GM19239 (cell line): ENCODE data around the gene ADGRV1.
"Not testable (repeated sequence)": the region's sequence is repeated elsewhere in the genome, so short reads cannot be mapped to it uniquely, and the experiment has no call there.

ENCODE experiments used
- DNase-seq: peaks from one replicate; pipeline ENCODE4 v3.0.0; 2011; ENCODE audit warnings: low spot score; ENCODE audit not compliant: insufficient read length
- FAIRE-seq: peaks from 2 replicates; lab custom pipeline; 2011; peaks lifted over from hg19 to GRCh38; lab: Jason Lieb, UNC

Gene ADGRV1

DNA sequence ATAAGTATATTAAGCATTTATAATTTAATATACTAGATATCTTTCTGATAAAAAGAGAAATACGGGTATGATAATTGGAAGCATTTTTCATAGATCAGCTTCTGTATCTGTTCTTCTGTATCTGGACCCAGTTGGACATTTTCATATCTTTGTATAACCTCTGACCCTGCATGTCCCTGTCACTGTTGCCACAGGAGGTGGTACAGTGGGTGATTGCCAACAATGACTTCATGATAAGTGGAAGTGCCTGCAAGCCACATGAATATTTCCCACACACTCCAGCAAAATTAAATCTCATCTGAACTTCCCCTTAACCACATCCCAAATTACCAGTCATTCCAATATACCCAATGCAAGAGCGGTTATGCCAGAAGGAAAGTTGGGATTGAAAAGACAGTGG lies 448.1 kb downstream of the ADGRV1 start:
- FAIRE-seq (no peak), DNase-seq (no peak)

DNA sequence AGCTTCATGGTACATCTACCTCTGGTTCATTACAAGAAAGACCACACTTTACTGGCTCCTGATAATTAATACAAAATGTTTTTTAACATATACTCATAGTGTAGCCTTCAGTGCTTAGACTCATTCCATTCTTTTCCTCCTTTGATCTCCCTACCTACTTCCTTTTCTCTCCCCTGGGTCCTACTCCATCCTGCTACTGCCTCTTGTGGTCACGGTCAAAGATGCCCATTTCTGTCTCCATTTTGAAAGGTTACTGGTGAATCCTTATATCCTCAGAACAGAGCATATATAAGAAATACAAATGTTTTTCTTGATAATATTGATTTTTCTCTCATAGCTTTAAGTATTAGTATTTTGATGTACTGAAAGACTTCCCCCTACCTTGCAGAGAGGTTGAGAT lies 448.7 kb downstream of the ADGRV1 start:
- DNase-seq: no peak

DNA sequence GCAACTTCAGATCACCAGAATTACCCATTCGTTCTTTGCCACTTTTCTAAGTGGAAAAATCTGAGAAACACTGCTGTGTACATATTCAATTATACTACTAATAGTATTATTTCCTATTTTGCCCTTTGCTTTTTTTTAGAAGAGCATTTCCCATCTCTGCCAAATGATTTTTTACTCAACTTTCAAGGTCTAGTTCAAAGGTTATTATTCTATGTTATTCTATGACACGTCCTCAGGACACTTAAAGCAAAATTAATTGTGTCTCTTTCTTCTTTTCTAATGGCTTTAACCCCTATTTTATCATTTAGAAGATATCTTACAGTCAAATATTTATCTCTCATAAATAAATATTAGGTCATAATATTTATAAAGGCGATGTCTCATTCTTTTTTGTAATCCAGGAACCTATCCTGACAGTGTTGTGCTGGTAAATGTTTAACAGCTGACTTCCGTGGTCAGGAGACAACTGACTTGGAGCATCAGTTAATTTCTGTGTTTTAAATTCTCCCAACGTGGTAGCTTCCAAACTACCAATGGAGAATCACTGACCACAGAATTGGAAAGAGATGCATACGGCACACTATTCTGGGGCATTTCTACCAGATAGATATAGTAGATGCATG lies 449.3 kb downstream of the ADGRV1 start:
- no peak for DNase-seq
- FAIRE-seq: no peak

More for the DNA sequence above, 448.7 kb downstream of the ADGRV1 start:
- FAIRE-seq: no peak

DNA sequence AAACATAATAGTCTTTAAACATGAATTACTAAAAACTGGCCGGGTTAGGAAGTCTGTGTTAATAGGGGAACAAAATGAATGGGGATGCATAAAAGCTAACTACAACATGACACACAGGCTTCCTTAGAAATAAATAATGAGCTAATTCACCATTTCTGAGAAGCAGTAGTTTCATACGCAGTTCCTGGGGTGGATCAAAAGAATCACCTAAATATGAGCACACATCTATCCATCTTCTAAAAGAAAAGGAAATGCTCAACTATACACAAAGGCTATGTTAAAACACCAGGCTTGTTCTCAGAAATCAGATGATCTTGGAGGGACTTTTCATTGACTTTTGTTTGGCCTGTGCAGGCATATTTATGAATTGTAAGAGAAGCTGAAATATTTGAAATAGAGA lies 451.5 kb downstream of the ADGRV1 start:
- FAIRE-seq (no peak), DNase-seq (no peak)

DNA sequence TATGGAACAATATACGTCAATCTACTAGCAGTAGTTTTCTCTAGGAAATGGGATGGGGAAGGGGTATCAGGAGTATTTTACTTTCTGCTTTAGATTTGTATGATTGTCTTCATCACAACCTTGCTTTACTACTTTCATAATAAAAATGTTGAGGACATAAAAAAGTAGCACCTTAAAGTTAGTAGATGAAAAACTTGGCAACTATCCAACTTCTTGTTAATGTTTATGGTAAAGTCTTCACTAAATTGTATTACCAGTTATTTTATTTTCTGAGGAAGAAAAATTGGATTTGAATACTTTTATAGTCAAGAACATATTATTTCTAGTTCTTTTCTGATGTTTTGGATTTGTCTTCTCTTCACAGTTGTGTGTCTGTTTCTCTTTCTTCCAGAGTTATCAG lies 452.4 kb downstream of the ADGRV1 start:
- FAIRE-seq: no peak
- DNase-seq: no peak

DNA sequence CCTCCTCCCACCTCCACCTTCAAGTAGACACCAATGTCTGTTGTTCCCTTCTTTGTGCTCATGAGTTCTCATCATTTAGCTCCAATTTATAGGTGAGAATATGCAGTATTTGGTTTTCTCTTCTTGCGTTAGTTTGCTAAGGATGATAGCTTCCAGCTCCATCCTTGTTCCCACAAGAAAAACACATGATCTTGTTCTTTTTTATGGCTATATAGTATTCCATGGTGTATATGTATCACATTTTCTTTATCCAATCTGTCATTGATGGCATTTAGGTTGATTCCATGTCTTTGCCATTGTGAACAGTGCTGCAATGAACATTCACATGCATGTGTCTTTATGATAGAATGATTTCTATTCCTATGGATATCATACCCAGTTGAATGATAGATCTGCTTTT lies 454.3 kb downstream of the ADGRV1 start:
- FAIRE-seq: not testable (repeated sequence)

DNA sequence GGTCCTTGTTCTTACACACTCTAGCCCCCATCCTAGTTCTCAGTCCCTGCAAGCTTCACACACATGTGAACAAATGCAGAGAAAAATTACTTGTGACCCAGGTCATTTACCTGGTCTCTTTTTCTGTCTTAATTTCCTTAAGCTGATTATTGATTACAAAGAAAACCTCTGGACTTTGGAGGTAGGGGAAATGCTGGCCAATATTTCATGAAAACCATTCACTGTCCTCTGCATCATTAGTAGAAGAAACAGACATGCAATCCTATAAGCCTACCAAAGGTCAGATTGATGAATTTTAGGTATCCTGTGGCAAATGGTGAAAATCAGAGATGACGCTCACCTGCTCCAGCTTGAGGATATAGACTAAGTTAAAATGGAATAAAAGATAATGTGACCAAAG lies 457.7 kb downstream of the ADGRV1 start:
- DNase-seq: no peak
- no peak for FAIRE-seq

More for the DNA sequence above, 454.3 kb downstream of the ADGRV1 start:
- not testable (repeated sequence) for DNase-seq

DNA sequence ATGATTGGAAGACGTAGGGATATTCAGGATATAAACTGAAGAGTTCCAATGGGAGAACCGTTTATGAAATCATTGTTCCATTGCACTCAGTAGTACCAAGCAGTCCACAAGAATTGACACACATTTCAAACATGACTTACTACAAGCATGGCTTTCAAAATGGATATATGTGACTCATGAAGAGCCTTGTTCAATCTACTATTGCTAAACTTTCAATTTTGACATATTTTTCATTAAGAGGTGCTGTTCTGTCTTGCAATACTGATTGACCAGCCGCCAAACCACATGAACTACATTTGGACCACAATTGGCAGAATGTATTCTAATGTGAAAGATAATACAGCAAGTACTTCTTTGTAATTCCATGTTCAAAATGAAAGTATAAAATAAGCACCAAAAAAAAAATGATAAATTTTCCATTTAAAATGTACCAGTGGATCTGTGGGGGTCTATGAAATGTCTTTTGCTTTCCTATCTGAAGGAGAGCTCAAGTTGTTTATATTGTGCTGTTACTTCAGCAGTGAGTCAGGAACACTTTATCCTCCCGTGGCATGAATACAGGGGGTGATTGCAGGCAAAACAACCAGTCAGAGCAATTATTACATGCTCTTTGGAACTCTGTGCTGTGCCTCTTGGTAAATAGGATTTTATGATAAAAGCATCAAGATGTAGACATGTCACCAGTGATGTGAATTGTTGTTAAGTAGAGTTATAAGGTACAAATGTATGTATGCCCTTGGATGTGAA lies 458.5 kb downstream of the ADGRV1 start:
- no peak for FAIRE-seq

DNA sequence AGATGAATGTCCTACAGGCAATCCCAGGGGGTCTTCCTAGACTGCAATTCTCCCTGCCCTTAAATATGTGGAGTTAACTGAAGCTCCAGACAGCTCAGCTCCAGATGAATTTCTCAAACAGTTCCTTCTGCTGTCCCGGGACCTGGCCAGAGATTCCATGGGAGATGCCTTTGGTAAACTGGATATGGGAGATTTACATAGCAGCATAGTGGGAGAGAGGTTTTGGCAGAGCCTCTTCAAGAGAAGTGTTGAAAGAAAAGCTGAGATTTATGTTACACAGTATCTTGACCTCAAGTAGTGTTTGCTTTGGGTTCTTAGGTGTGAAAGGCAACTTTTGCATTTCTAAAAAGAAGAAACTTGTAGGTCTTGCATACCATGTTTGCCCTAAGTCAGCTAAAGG lies 459.6 kb downstream of the ADGRV1 start:
- DNase-seq: no peak
- FAIRE-seq: no peak

More for the DNA sequence above, 458.5 kb downstream of the ADGRV1 start:
- no peak for DNase-seq

DNA sequence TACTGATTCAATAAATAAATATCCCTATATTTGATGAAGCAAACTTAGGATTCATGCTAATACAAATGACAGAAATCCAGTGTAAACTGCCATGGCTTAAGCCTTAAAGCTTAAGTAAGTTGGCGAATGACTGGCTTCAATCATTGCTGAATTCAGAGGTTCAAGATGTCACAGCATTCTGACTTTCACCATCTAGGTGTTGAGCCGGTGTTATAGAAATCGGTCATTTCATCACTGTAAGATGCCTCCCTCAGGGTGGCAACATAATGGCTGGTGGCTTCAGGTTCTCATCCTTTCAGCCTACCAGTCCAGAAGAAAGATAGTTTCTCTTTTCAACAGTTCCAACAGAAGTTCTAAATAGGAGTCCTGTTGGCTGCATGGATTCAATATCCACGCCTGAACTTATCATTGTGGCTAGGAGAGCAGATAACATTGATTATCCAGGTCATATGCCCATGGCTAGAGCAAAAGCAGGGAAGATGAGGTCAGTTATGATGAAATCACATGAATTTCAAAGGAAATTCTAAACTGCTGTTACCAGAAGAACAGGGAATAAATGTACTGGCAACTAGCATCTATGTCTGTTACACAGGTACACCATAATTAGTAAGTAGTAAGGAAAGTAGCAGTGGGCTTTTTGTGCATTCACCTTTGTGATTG lies 460.2 kb downstream of the ADGRV1 start:
- DNase-seq (no peak), FAIRE-seq (no peak)

DNA sequence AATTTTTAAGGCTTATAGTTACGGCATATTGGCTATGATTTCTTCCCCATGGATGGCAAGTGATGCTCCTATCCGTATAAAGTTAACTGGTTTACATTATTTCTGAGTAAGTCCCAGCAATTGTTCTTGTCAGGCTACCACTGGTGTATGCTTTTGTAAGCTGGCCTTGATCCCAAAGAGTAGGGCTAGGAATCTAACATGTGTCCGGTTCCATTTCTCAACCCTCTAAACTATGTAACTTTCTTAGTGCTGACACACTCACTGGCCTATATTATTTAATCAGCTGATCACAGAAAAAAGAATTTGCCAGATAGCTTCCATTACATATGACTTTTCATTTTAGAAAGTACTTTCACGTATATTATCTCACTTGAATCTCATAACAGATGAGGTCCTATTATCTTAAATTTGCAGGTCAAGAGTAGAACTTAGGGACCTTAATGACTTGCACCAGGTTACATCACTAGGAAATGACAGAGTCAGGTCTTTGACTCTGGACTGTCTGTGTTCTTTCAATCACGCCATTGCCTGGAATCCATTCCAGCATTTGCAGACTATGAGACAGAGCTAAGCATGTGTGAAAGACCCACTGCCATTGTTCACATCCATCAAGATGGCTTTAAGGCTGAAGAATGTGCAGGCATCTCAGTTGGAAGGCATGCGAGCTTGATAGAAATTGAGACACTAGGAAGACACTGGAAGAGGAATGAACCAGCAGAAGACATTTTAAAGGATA lies 461.6 kb downstream of the ADGRV1 start:
- no peak for DNase-seq
- FAIRE-seq: no peak

DNA sequence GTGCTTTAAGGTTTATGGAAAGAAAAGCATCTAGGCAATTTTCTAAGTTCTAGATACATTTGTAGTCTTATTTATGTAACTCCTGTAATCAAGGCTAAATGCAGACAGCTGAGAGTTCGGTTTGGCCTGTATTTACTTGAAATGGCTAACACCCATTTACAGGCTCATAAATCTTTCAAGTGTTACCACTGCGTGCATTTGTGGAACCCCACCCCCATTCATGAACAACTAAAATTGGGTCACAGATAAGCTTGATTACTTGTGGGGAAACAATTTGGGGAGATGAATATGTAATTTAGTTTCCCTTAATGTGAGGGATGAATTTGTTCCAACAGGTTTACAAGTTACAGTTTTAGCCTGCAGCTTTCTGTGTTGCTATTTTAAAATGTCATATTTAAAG lies 463.9 kb downstream of the ADGRV1 start:
- DNase-seq (no peak), FAIRE-seq (no peak)

DNA sequence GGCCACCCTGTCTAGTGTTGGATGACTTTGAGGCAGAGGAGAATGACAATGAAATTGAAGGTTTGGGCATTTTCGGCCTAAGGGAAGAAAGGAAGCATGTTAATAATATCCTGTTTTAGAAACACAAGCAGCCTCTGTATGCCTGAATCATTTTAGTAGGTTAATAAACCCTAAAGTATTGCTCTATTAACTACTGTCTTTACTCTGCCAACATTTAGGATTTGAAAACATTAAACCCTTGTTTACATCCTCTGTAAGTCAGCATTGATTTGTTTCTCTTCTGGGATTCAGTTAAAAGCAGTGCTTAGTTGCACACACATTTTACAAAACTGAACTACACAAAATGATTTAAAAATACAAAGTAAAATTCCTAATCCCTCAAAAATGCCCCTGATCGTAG lies 465.6 kb downstream of the ADGRV1 start:
- DNase-seq (no peak), FAIRE-seq (no peak)

DNA sequence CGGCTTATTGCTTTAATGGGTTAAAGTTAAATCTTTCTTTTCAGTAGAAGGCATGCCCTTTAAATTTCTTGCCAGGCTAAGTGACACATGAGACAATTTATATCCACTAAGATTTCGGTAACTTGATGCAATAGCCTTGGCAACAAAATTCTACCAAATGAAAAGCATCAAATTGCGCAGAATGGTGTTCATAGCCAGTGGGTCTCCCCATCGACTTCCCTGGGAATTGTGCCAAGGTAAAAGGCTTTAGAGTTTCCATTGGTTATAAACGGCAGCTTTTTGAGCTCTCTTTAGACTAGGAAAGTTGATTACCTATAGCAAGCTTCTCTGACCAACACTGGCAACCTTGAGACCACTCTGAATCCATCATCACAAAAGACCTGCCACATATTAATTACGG lies 466.1 kb downstream of the ADGRV1 start:
- DNase-seq: no peak
- FAIRE-seq: no peak

DNA sequence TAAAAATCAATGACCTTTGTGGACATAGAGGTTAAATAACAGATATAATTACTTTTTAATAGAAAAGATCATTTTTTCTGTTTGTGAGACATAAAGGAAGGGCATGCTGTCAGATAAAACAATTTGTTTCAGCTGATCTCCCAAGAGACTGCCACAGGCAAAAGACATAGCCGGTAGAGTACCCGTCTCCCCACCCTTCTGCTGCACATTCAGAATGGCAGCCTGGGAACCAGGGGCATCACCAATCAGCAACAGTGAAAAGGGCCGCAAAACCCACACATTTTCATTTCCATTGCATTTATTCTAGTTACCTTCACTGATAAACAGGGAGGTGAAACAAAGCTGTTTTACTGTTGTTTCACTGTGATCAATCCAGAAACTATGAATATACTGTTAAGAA lies 466.9 kb downstream of the ADGRV1 start:
- DNase-seq (no peak), FAIRE-seq (no peak)

DNA sequence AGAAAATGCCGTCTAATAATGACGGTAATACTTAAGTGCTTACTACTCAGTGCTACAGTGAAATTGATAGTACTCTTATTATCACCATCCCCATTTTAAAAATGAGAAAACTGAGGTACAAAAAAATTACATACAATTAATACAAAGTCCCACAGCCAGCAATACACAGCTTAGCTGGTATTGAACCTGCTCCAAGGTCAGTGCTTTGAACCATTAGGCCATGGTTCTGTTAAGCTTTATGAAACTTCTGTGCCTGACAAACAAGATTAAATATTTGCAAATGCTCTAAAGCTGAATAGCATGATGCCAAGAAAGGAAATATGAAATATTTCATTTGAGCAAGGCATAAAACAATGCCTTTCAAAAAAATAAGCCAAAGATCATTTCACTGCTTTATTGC lies 467.4 kb downstream of the ADGRV1 start:
- FAIRE-seq: no peak

DNA sequence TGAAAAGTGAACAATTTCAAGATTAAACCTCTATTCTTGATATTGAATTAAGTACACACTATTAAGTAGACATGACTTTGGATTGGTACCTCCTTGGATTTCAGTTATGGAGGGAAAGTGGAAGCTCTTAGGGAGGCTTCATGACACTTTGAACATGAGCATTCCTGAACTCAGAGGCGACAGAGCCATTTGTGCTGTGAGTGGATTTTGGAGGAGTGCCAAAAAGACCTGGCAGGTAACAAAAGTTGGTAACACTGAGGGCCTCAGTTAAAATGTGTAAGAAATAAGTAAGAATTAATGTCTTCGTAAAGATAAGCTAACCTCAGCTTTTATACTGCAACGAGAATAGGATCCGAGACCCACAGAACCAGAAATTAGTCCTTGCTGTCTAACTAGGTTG lies 467.9 kb downstream of the ADGRV1 start:
- no peak for FAIRE-seq
- DNase-seq: no peak

More for the DNA sequence above, 467.4 kb downstream of the ADGRV1 start:
- DNase-seq: no peak

DNA sequence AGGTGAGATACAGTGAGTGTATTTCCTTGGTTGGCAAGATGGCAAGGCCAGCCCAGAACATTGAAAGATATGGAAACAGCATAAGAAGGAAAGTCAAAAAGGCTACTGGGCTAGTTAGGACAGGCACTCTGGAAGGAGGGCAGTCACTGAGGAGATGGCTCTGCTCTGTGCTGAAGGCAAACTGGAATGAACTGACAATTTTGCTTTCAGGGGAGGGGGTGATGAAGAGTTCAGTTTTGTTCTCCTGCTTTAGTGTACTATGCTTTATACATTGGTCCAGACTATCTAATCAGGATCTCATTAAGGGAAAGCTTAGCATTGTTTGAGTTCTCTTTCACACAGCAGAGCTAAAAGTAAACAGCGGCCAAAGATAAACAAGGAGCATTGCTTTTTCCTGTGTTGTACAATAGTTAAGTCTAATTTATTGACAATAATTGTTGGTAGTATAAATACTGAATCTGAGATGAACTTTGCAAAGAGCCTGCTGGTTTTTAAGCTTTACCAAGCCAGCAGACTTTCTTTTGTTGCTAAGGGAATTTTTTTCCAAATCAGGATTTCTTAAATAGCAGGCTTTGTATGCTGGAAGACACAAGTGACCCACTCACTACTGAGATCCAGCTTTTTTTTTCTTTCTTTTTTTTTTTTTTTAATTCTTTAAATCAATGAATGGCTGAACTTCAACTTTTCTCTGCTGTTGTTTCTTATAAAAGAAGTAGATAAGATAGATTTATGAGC lies 469.0 kb downstream of the ADGRV1 start:
- FAIRE-seq (no peak), DNase-seq (no peak)

DNA sequence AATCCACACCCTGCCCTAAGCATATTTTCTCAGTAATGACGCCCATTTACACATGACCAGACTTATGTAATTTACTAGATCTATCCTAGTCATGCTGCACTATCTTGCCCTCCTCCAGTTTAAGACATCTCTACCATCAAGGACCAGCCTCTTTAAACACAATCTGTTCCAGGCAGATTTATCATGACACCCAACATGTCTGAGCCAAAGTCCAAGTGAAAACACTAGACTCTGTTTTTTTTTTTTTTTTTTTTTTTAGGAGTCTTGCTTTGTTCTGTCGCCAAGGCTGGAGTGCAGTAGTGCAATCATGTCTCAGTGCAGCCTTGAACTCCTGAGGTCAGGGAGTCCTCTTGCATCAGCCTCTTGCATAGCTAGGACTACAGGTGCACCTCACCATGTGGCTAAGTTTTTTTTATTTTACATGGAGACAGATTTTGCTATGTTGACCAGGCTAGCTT lies 469.9 kb downstream of the ADGRV1 start:
- DNase-seq: no peak
- FAIRE-seq: no peak
